ENCODE measurements around the gene ASPHD2.

ASPHD2 gene

DNA sequence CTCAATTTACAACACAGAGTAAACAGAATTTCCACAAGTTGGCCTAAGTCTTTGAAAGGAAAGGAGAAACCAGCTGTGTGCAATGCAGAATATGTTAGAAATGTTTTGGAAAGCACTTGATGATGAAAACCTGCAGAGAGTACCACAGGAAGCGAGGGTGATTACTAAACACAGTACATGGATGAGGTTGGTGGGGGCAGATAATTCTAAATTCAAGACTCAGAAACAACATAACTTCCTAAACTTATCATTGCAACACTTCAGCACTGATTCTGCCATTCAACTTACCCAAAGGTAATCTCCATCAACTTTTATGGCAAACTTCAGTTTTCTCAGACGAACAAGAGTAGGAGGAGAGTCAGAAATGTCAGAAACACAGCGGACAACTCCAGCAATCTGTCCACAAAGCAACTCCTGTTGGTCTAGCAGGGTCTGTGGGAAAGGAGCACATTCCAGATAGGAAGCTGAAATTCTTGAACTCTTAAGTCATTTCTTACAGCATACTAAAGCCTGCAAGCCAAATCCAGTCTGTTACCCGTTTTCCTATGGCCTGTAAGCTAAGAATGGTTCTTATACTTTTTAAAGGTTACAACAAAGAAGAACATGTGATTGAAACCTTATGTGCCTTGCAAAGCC lies 47.8 kb downstream of the ASPHD2 start:
- DNase-seq (ENCODE audit: insufficient read length, low spot score) (no peak), FAIRE-seq (no peak)
- TF ChIP-seq, protein P1, sequence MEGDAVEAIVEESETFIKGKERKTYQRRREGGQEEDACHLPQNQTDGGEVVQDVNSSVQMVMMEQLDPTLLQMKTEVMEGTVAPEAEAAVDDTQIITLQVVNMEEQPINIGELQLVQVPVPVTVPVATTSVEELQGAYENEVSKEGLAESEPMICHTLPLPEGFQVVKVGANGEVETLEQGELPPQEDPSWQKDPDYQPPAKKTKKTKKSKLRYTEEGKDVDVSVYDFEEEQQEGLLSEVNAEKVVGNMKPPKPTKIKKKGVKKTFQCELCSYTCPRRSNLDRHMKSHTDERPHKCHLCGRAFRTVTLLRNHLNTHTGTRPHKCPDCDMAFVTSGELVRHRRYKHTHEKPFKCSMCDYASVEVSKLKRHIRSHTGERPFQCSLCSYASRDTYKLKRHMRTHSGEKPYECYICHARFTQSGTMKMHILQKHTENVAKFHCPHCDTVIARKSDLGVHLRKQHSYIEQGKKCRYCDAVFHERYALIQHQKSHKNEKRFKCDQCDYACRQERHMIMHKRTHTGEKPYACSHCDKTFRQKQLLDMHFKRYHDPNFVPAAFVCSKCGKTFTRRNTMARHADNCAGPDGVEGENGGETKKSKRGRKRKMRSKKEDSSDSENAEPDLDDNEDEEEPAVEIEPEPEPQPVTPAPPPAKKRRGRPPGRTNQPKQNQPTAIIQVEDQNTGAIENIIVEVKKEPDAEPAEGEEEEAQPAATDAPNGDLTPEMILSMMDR (IDR thresholded peaks at IDR 0.05; ENCODE audit: insufficient read depth, missing control alignments): no peak

DNA sequence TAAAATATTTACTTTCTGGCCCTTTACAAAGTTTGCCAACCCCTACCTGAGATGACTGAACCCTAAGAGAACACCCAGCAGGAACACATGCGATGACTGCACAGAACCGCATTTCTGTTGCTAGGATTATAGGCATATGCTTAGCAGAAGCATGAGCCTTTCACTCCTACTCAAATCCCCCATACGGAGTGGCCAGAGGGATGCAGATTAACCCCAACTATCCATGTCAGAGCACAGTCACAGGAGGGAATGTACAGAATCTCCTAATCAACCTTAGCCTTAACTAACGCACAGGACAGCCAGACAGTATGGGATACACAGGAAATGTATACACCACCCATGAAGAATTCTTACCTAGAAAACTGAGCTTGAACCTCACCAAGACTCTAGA lies 48.3 kb downstream of the ASPHD2 start:
- FAIRE-seq (no peak), DNase-seq (ENCODE audit: insufficient read length, low spot score) (no peak)
- TF ChIP-seq, protein P1 (IDR thresholded peaks at IDR 0.05; ENCODE audit: insufficient read depth, missing control alignments): no peak

DNA sequence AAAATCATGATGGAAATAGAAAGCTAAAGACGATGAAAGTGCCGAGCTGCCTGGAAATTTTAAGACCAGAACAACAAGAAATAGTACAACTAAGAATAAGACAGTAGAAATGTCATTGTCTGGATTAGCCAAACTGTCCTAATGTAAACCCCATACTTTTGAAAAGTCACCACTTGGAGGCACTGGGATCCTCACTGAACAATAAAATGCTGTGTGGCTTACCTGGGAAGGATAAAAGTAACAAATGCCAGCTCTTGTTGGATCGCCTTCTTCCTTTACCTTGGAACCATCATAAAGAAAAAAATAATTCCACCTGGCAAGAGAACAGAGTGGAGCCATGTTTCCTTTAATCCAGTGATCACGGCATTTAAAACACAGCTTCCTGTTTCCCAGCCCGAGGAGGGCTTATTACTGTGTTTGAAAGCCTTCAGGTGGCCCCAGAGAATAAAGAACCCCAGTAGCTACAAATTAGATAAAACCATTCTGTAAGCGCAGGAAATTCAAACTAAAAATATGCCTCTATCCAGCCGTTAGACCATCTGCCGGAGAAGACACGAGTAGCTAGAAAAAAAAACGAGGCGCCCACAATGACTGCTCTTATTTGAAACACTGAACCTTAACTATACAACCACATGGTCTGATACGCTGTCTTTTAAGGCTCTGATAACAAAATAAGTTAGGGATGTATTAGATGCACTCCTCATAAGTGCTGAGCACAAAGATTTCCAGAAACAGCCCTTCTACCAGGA lies 50.2 kb downstream of the ASPHD2 start:
- TF ChIP-seq, protein P1 (IDR thresholded peaks at IDR 0.05; ENCODE audit: insufficient read depth, missing control alignments): no peak
- DNase-seq (ENCODE audit: insufficient read length, low spot score) (no peak), FAIRE-seq (no peak)

DNA sequence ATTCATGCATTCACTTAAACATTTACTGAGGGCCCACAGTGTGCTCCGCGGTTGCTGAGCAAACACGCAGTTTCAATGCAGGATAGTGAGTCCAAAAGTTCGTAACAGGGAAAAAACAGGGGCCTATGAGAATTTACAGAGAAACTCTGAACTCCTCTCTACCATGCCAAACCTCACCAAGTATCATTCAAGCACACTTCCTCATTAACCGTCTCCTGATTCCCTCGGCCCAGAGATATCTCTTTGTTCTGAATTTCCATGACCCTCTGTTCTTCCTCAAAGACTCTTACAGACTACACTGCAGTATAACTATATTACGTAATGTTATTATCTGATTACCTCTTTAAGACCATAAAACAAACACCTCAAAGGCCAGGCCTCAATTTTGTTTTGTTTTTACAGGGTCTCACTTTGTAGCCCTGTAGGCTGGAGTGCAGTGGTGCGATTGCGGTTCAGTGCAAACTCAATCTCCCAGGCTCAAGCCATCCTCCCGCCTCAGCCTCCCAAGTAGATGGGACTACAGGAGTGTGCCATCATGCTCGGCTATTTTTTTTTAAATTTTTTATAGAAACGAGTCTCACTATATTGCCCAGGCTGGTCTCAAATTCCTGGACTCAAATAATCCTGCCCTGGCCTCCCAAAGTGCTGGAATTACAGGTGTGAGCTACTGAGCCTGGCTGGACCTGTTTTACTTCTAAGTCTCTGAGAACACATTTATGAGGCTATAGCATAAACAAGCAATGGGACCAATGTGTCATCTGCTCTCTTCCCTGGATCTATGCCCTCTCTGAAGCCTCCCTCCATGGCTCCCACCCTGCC lies 50.9 kb downstream of the ASPHD2 start:
- TF ChIP-seq, protein P1 (IDR thresholded peaks at IDR 0.05; ENCODE audit: insufficient read depth, missing control alignments): no peak
- FAIRE-seq: no peak
- no peak for DNase-seq (ENCODE audit: insufficient read length, low spot score)

DNA sequence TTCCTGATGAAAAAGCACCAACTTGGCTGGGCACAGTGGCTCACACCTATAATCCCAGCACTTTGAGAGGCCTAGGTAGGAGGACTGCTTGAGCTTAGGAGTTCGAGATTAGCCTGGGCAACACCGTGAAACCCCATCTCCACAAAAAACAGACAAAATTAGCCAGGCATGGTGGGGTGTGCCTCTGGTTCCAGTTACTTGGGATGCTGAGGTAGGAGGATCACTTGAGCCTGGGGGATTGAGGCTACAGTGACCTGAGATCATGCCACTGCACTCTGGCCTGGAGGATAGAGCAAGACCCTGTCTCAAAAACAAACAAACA lies 51.5 kb downstream of the ASPHD2 start:
- TF ChIP-seq, protein P1 (IDR thresholded peaks at IDR 0.05; ENCODE audit: insufficient read depth, missing control alignments): no peak
- DNase-seq (ENCODE audit: insufficient read length, low spot score) (no peak), FAIRE-seq (no peak)

DNA sequence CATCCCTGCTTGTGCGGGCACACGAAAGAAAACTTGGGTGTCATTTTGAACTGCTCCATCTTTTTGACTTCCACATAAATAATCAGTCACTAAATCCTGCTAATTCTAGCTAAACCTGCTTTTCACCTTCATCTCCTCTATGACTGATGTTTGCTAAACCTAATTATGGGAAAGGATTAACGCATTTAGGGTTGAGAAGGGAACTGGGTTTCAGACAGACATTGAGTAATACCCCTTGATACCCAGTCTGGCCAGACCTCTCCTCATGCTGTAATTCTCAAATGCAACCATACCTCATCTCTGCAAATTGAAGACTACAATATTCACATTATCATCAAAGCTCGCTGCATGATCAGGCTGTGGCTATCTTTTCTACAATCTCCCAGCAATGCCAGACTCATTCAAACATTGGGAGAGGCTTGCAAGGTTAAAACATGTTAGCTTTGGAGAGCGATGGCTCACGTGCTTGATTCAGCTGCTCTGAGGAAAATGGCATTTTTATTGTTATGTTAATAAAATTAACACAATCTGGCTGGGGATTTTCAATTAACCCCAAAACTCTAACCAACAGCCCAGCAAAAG lies 52.1 kb downstream of the ASPHD2 start:
- DNase-seq (ENCODE audit: insufficient read length, low spot score): no peak
- TF ChIP-seq, protein P1 (IDR thresholded peaks at IDR 0.05; ENCODE audit: insufficient read depth, missing control alignments): no peak
- FAIRE-seq: no peak

Measured in D721Med (cell line).